Ovary (tissue), 3 donors: ENCODE results near the gene AK1.

Experiments
- POLR2A ChIP-seq: fragments of 450-650 bp; IDR thresholded peaks from one replicate; pipeline ENCODE4 v1.6.1; 2017; ENCODE audit warnings: antibody characterized with exemption, mild to moderate bottlenecking, moderate library complexity
- TF ChIP-seq, protein P1 (sequence below), 3 donors: fragments of 450-650 bp in 2 of 3; fragments of 200-600 bp in 1 of 3; IDR thresholded peaks; one replicate each; pipeline versions ENCODE4 v1.5.1 to v1.8.0; 2016 to 2022; ENCODE audit warnings: antibody characterized with exemption in 3 of 3, mild to moderate bottlenecking in 1 of 3
- donor health status: DM: no; HTN: no; CAD: no.

DNA sequence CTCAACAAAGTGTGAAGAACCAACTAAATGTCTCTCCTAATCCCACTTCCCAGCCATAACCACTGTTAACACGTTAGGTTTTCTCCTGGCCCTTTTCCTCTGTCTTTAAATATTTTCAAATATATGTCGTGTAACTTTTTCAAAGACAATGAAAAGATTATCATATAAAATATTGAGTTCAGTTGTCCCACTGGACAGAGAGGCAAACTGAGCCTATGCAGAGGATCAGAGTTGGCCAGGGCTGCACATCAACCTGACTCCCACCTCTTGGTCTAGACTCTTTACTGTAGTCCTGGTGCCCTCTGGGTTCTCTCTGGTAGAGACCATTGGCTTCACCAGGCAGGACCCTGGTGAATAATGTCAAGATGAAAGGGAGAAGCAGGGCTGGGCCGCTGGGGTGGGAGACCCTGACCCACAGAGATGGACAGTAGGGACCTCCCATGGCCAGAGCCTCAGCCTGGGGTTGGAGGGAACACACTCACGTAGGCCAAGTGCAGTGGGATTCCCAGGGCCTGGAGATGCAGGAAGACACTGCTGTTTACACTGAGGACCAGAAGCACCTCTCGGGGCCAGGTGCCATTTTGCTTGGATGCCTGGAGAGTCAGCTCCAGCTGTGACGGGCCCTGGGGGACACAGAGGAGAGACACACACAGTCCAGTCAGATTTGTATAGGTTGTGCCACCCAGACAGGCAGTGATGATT, 48.1 kb downstream of the AK1 start:
- TF ChIP-seq, protein P1, sequence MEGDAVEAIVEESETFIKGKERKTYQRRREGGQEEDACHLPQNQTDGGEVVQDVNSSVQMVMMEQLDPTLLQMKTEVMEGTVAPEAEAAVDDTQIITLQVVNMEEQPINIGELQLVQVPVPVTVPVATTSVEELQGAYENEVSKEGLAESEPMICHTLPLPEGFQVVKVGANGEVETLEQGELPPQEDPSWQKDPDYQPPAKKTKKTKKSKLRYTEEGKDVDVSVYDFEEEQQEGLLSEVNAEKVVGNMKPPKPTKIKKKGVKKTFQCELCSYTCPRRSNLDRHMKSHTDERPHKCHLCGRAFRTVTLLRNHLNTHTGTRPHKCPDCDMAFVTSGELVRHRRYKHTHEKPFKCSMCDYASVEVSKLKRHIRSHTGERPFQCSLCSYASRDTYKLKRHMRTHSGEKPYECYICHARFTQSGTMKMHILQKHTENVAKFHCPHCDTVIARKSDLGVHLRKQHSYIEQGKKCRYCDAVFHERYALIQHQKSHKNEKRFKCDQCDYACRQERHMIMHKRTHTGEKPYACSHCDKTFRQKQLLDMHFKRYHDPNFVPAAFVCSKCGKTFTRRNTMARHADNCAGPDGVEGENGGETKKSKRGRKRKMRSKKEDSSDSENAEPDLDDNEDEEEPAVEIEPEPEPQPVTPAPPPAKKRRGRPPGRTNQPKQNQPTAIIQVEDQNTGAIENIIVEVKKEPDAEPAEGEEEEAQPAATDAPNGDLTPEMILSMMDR (IDR thresholded peaks at IDR 0.05): no peak
- no peak for TF ChIP-seq POLR2A
